ENCODE measurements around the gene MAP1LC3A.

- no peak for TF ChIP-seq CTCF (IDR thresholded peaks at IDR 0.05)
- no peak for TF ChIP-seq POLR2A (IDR thresholded peaks at IDR 0.05)
- no peak for TF ChIP-seq POLR2AphosphoS5 (IDR thresholded peaks at IDR 0.05)
Measured at GRCh38 chr20:34532756-34533155, 25.8 kb upstream of the MAP1LC3A start.

Data from suprapubic skin (tissue), 4 donors.